ENCODE data around the gene FANCE. TPM values are rescaled to one million over a fixed set of nuclear protein-coding genes. Genes with fewer than 3 reads are reported as not detected.

Gene FANCE
- polyA plus RNA-seq, 3 donors: 1.8 to 3.0 (median 2.9) TPM

- H3K27me3 Mint-ChIP-seq (ENCODE audit: low read depth in 3 of 3): peaks cover 15 to 32% (median 24%) of the 10 kb centered on the region in 3 donors
- H3K27me3 ChIP-seq (ENCODE audit: control insufficient read depth in 2 of 2, insufficient read depth in 2 of 2, low read length in 2 of 2): peaks cover 0 to 7% of the 10 kb centered on the region in 2 donors
- peak overlapping the region in 1 of 7 donors; percentile 53 for H3K27ac Mint-ChIP-seq
- intact Hi-C loops (cut with micrococcal nuclease): loop anchor here in 1 of 2 donors (2.0 to 5.0 kb wide), 2 partner anchors 105 to 151 kb away; partner anchors contain the start of genes DEF6 and PPARD
- 20% methylated on average over 1 of the region's 7 CpGs for WGBS (ENCODE audit: insufficient coverage)
- H3K36me3 ChIP-seq (replicated peaks in 1 of 2; ENCODE audit: control insufficient read depth in 1 of 2, insufficient read depth in 2 of 2, low read length in 2 of 2): no peaks in the 10 kb centered on the region
- H3K4me3 Mint-ChIP-seq: no peak overlapping the region
- peaks cover 20% of the 10 kb centered on the region for H3K4me1 Mint-ChIP-seq
- no peak overlapping the region for H3K4me3 ChIP-seq (replicated peaks in 1 of 3; ENCODE audit: low read depth in 2 of 3, low read length in 3 of 3)
- no peak overlapping the region for H3K27ac ChIP-seq (ENCODE audit: low read depth in 1 of 2, low read length in 2 of 2)
- H3K79me2 ChIP-seq (ENCODE audit: insufficient read depth, low read length): peaks cover 4% of the 10 kb centered on the region
- H2AFZ ChIP-seq (ENCODE audit: insufficient read depth, low read depth, low read length, poor library complexity, severe bottlenecking): no peak overlapping the region
- H3K9me3 ChIP-seq (replicated peaks in 1 of 2; ENCODE audit: control insufficient read depth in 1 of 2, insufficient read depth in 1 of 2, low read length in 2 of 2): no peaks in the 10 kb centered on the region
- H3K9me3 Mint-ChIP-seq: peaks cover 0 to 2% (median 0%) of the 10 kb centered on the region in 7 donors
- TF ChIP-seq CTCF (IDR thresholded peaks at IDR 0.05): no peak
- H3K4me2 ChIP-seq (replicated peaks; ENCODE audit: extremely low read depth, low read length, poor library complexity, severe bottlenecking): no peak overlapping the region
- H3K4me1 ChIP-seq (ENCODE audit: control insufficient read depth in 1 of 2, insufficient read depth in 2 of 2, low read length in 2 of 2): peaks cover 14 to 19% of the 10 kb centered on the region in 2 donors
- no peak for DNase-seq
- no peaks in the 10 kb centered on the region for H3K36me3 Mint-ChIP-seq
- H3K9ac ChIP-seq (ENCODE audit: insufficient read depth, low read length, poor library complexity, severe bottlenecking): no peak overlapping the region
- no peaks in the 10 kb centered on the region for H4K20me1 ChIP-seq (ENCODE audit: insufficient read depth, low read length)
These were observed 3.9 kb upstream of the FANCE start for GRCh38 chr6:35448191-35448590.

- intact Hi-C loops (cut with micrococcal nuclease): loop anchor here (1.0 to 5.0 kb wide), 3 partner anchors 107 to 152 kb away; partner anchors contain the start of genes DEF6 (in 2 of the 2) and PPARD (in 1 of the 2)
These were observed 2.8 kb upstream of the FANCE start for GRCh38 chr6:35449287-35449881.

More at GRCh38 chr6:35449287-35449881, 2.8 kb upstream of the FANCE start:
- H3K27me3 Mint-ChIP-seq (ENCODE audit: low read depth in 3 of 3): peaks cover 15 to 32% (median 26%) of the 10 kb centered on the region in 3 donors
- peaks cover 32% of the 10 kb centered on the region for H3K4me1 Mint-ChIP-seq
- Histone ChIP-seq H3K4me2 (replicated peaks; ENCODE audit: extremely low read depth, low read length, poor library complexity, severe bottlenecking) (no peak overlapping the region), H3K9me3 (replicated peaks in 1 of 2; ENCODE audit: control insufficient read depth in 1 of 2, insufficient read depth in 1 of 2, low read length in 2 of 2) (no peaks in the 10 kb centered on the region), H3K27me3 (ENCODE audit: control insufficient read depth in 2 of 2, insufficient read depth in 2 of 2, low read length in 2 of 2) (peaks cover 0 to 7% of the 10 kb centered on the region in 2 donors), H3K79me2 (ENCODE audit: insufficient read depth, low read length) (peaks cover 4% of the 10 kb centered on the region), H3K4me3 (replicated peaks in 1 of 3; ENCODE audit: low read depth in 2 of 3, low read length in 3 of 3) (no peak overlapping the region), H3K4me1 (ENCODE audit: control insufficient read depth in 1 of 2, insufficient read depth in 2 of 2, low read length in 2 of 2) (peaks cover 26 to 31% of the 10 kb centered on the region in 2 donors), H3K27ac (ENCODE audit: low read depth in 1 of 2, low read length in 2 of 2) (no peak overlapping the region), H3K36me3 (replicated peaks in 1 of 2; ENCODE audit: control insufficient read depth in 1 of 2, insufficient read depth in 2 of 2, low read length in 2 of 2) (no peaks in the 10 kb centered on the region), H4K20me1 (ENCODE audit: insufficient read depth, low read length) (no peaks in the 10 kb centered on the region), H3K9ac (ENCODE audit: insufficient read depth, low read length, poor library complexity, severe bottlenecking) (no peak overlapping the region), H2AFZ (ENCODE audit: insufficient read depth, low read depth, low read length, poor library complexity, severe bottlenecking) (no peak overlapping the region)
- TF ChIP-seq CTCF (IDR thresholded peaks at IDR 0.05): peak; percentile 78
- DNase-seq: peak; percentile 58 to 85 (median 70)
- WGBS (ENCODE audit: insufficient coverage): 35% methylated on average over 9 of the region's 14 CpGs
- H3K4me3 Mint-ChIP-seq: no peak overlapping the region
- H3K36me3 Mint-ChIP-seq: no peaks in the 10 kb centered on the region
- H3K27ac Mint-ChIP-seq: peak overlapping the region in 1 of 7 donors; percentile 75
- peaks cover 0 to 2% (median 0%) of the 10 kb centered on the region in 7 donors for H3K9me3 Mint-ChIP-seq

Data from CD14-positive monocyte (primary cell).